ENCODE results near the gene ZBTB18. TPM values are rescaled to one million over a fixed set of nuclear protein-coding genes. Genes with fewer than 3 reads are reported as not detected.

ZBTB18 gene
- polyA plus RNA-seq, 2 of the 4 experiments (the other 2 are of a cell fraction) = 9.7 to 9.9 TPM

- FAIRE-seq = no peak
- ChIA-PET CTCF (interaction anchor here (0.6 kb wide), 1 partner anchor 12 kb away, joined by 4 read pairs; no protein-coding TSS in a partner anchor), POLR2A (no interaction called here)
These were observed 51.0 kb downstream of the ZBTB18 start for GRCh38 chr1:244102046-244102445.

GRCh38 chr1:244102468-244102867, 51.4 kb downstream of the ZBTB18 start:
- ATAC-seq = no peak
- Histone ChIP-seq H3K4me1 (peaks cover 13% of the 10 kb centered on the region), H3K4me3 (no peak overlapping the region), H3K27ac (no peak overlapping the region), H3K9me3 (no peaks in the 10 kb centered on the region), H3K4me2 (no peak overlapping the region)
- no peak for DNase-seq (ENCODE audit: low read depth in 1 of 2, low spot score in 1 of 2)
- ChIA-PET POLR2A (no interaction called here), CTCF (interaction anchor here (0.6 kb wide), 1 partner anchor 12 kb away, joined by 4 read pairs; no protein-coding TSS in a partner anchor)
- no peak for FAIRE-seq
- TF ChIP-seq CEBPB (IDR thresholded peaks at IDR 0.05) = no peak
- 78% methylated on average over 14 of the region's 14 CpGs for WGBS (ENCODE audit: missing lambda C conversion rate)

More at GRCh38 chr1:244102046-244102445, 51.0 kb downstream of the ZBTB18 start:
- peaks cover 13% of the 10 kb centered on the region for H3K4me1 ChIP-seq
- no peak overlapping the region for H3K4me3 ChIP-seq
- H3K4me2 ChIP-seq = no peak overlapping the region
- no peaks in the 10 kb centered on the region for H3K9me3 ChIP-seq
- no peak overlapping the region for H3K27ac ChIP-seq
- TF ChIP-seq HOXB13 (CRISPR knock-in tag; IDR thresholded peaks at IDR 0.05; ENCODE audit: low read depth) = no peak
- TF ChIP-seq HEYL (CRISPR knock-in tag; IDR thresholded peaks at IDR 0.05) = no peak
- TF ChIP-seq NPAS2 (CRISPR knock-in tag; IDR thresholded peaks at IDR 0.05; ENCODE audit: borderline replicate concordance) = no peak
- no peak for TF ChIP-seq HOXA7 (CRISPR knock-in tag; IDR thresholded peaks at IDR 0.05)
- no peak for TF ChIP-seq KDM5A (IDR thresholded peaks at IDR 0.05)
- TF ChIP-seq CHD2 (IDR thresholded peaks at IDR 0.05; ENCODE audit: low read length, partially characterized antibody) = no peak
- TF ChIP-seq BCL3 (IDR thresholded peaks at IDR 0.05) = no peak
- no peak for TF ChIP-seq SREBF2 (IDR thresholded peaks at IDR 0.05)
- TF ChIP-seq RCOR1 (IDR thresholded peaks at IDR 0.05; ENCODE audit: low read depth, low read length) = no peak
- no peak for TF ChIP-seq ZSCAN20 (CRISPR knock-in tag; IDR thresholded peaks at IDR 0.05)
- no peak for TF ChIP-seq HMGXB4 (CRISPR knock-in tag; IDR thresholded peaks at IDR 0.05; ENCODE audit: borderline replicate concordance)
- no peak for TF ChIP-seq HOXB5 (CRISPR knock-in tag; IDR thresholded peaks at IDR 0.05)
- TF ChIP-seq KDM1A (IDR thresholded peaks at IDR 0.05; ENCODE audit: low read depth) = no peak
- no peak for TF ChIP-seq SMC3 (IDR thresholded peaks at IDR 0.05)
- TF ChIP-seq PBX3 (IDR thresholded peaks at IDR 0.05) = no peak
- TF ChIP-seq FOXS1 (CRISPR knock-in tag; IDR thresholded peaks at IDR 0.05) = no peak
- no peak for TF ChIP-seq USF2 (IDR thresholded peaks at IDR 0.05)
- ATAC-seq = no peak
- DNase-seq (ENCODE audit: low read depth in 1 of 2, low spot score in 1 of 2) = no peak
- WGBS (ENCODE audit: missing lambda C conversion rate) = 85% methylated on average over 10 of the region's 10 CpGs

GRCh38 chr1:244104309-244105060, 53.4 kb downstream of the ZBTB18 start:
- DNase-seq (ENCODE audit: low read depth in 1 of 2, low spot score in 1 of 2) = peak; percentile 38 to 59
- H3K27ac ChIP-seq = peak overlapping the region in 1 of 2 experiments; percentile 59; a peak in 3 of 6 replicates
- WGBS (ENCODE audit: missing lambda C conversion rate) = 40% methylated on average over 10 of the region's 10 CpGs
- POLR2A ChIA-PET = no interaction called here
- H3K4me1 ChIP-seq = peaks cover 13% of the 10 kb centered on the region
- peak overlapping the region; percentile 48 for H3K4me2 ChIP-seq
- peak; percentile 83 to 84 for ATAC-seq
- no peaks in the 10 kb centered on the region for H3K9me3 ChIP-seq
- CTCF ChIA-PET = no interaction called here
- TF ChIP-seq ZSCAN20 (CRISPR knock-in tag; IDR thresholded peaks at IDR 0.05) = no peak
- peak; percentile 26; the same call in 1 of the 2 replicates for TF ChIP-seq FOSL2 (IDR thresholded peaks at IDR 0.05)
- TF ChIP-seq FOSL2 (CRISPR knock-in tag; IDR thresholded peaks at IDR 0.05) = peak; percentile 24; the same call in 1 of the 2 replicates
- TF ChIP-seq CHD4 (IDR thresholded peaks at IDR 0.05; ENCODE audit: borderline replicate concordance) = no peak
- TF ChIP-seq JUNB (IDR thresholded peaks at IDR 0.05) = 0 out of 2 replicates have a peak, but pooled peaks have one; percentile 18
- no peak overlapping the region for H3K4me3 ChIP-seq
- FAIRE-seq = no peak
